NCI-H2081 (cell line): Measurements from ENCODE around the gene SERINC2.
A peak's percentile ranks its signal among the peaks of the same experiment; 100 is the strongest.
"Not testable (repeated sequence)": the region's sequence is repeated elsewhere in the genome, so short reads cannot be mapped to it uniquely, and the experiment has no call there.

Experiments used
- DNase-seq, 2 experiments: peaks; one replicate each; lab custom pipeline; 2025; lab: John Stamatoyannopoulos, UW

Gene SERINC2

GRCh38 chr1:31471452-31472313 lies 58.7 kb downstream of the SERINC2 start:
- DNase-seq = not testable (repeated sequence)

DNA sequence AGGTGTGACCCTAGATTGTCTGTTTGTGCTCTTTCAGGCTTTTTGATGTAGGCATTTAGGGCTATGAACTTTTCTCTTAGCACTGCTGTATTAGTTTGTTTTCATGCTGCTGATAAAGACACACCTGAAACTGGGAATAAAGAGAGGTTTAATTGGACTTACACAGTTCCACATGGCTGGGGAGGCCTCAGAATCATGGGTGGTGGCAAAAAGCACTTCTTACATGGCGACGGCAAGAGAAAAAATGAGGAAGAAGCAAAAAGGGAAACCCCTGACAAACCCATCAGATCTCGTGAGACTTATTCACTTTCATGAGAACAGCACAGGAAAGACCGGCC lies 59.3 kb downstream of the SERINC2 start:
- DNase-seq = not testable (repeated sequence)

DNA sequence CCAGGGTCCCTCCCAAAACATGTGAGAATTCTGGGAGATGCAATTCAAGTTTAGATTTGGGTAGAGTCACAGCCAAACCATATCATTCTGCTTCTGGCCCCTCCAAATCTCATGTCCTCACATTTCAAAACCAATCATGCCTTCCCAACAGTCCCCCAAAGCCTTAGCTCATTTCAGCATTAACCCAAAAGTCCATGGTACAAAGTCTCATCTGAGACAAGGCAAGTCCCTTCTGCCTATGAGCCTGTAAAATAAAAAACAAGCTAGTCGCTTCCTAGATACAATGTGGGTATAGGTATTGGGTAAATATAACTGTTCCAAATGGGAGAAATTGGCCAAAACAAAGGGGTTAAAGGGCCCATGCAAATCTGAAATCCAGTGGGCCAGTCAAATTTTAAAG lies 59.7 kb downstream of the SERINC2 start:
- DNase-seq = not testable (repeated sequence)

GRCh38 chr1:31473508-31473907 lies 60.5 kb downstream of the SERINC2 start:
- not testable (repeated sequence) for DNase-seq

- DNase-seq = not testable (repeated sequence)
These were observed 61.6 kb downstream of the SERINC2 start for GRCh38 chr1:31474567-31474966.

DNA sequence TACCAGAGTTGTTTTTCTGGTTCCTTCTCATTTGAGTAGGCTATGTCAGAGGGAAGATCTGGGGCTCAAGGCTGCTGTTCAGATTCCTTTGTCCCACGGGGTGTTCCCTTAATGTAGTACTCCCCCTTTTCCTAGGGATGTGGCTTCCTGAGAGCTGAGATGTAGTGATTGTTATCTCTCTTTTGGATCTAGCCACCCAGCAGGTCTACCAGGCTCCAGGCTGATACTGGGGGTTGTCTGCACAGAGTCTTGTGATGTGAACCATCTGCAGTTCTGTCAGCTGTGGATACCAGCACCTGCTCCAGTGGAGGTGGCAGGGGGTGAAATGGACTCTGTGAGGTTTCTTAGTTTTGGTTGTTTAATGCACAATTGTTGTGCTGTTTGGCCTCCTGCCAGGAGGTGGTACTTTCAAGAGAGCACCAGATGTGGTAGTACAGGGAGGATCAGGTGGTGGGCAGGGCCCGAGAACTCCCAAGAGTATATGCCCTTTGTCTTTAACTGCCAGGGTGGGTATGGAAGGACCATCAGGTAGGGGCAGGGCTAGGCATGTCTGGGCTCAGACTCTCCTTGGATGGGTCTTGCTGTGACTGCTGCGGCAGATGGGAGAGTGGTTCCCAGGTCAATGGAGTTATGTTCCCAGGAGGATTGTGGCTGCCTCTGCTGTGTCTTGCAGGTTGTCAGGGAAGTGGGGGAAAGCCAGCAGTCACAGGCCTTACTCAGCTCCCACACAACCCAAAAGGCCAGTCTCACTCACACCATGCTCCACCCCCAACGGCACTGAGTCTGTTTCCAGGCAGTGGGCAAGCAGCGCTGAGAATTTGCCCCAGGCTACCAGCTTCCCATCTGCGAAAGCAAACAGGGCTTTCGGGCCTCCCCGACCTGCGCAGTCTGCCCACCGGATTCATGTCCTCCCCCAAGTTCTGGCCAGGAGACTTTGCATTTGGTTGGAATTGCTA lies 64.2 kb downstream of the SERINC2 start:
- peak; percentile 13 to 67 for DNase-seq

GRCh38 chr1:31478167-31478566 lies 65.2 kb downstream of the SERINC2 start:
- no peak for DNase-seq

DNA sequence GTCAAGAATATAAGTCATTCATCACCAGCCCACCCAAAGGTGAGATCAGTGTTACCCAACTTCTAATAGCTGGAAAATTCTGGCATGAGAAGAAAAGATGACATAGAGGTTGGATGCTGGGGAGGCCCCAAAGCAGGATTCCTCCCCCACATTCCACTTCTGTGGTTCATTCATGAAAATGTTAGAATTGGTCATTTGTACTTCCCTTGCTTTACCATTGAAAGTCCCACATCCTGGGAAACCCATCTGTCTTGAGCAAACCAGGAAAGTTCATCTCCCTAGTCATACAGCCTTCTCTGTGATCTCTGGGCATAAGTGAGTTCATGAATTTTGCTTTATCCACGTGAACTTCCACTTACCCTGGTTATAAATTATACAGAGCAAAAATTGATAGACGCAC lies 66.8 kb downstream of the SERINC2 start:
- no peak for DNase-seq

- not testable (repeated sequence) for DNase-seq
These were observed 67.4 kb downstream of the SERINC2 start for GRCh38 chr1:31480426-31480825.

DNA sequence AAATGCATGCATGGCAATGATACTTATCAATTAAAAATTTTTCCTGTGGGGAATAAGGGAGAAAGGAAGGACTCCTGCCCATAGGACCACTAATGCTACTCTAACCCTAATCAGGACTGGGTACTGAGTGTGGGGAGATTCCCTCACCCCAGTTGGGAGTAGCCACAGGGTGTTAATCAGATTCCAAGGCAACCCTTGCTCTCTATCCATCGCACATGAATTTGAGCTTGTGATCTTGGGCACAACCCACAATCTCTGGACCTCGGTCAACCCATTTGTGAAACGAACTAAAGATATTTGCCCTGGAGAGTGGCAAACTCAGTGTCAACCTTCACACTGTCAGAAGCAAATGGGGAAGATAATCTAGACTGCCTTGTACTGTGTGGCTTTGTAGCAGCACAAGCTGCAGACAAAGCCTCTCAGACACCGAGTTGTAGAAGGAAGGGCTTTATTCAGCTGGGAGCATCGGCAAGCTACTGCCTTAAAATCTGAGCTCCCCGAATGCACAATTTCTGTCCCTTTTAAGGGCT lies 69.5 kb downstream of the SERINC2 start:
- no peak for DNase-seq

DNA sequence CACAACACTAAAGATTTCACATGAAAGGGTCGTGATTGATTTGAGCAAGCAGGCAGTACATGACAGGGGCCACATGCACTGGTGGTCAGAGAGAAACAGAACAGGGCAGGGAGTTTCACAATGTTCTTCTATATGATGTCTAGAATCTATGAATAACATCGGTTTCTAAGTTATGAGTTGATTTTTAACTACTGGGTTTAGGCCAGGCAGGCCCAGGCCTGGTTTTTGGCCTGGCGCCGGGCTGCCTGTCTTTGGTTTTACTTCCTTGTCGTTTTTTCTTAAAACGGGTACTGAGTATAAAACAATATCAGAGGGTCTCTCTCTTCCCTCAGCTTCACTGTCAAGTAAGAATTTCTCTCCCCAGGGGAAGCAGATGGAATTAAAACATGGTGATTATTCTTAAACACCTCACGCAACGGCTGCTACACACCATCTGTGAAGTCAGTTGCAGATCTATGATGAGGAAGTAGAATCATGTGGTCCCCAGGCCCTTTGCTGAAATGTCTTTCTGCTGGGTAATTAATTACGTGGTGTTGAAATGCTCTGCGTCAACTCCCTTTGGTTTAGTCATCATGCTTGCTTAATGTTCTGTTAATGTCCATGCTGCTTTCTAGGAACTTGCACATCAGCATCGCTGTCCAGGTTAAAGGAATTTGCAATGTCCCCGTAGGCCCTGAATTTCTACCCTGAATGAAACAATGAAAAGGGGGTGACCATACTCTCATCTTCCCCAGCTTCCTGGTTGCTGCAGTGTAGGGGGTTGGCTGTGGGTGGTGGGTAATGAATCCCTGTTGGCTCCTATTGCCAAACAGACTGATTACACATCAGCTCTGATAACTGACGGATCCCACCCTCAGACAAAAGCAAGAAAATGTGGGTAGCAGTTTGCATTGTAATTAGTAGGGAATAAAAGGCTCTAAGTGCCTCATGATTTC lies 70.3 kb downstream of the SERINC2 start:
- peak; percentile 53 to 87 for DNase-seq
